GM06990 (cell line): Measurements from ENCODE around the gene TPCN2.

Experiments
- DNase-seq: peaks from one replicate; pipeline ENCODE4 v3.0.0-alpha.2; 2011; ENCODE audit not compliant: insufficient read length; ENCODE audit errors: extremely low read depth
- H3K27me3 ChIP-seq: replicated peaks from 2 replicates; pipeline ENCODE4 v1.6.0; 2011; ENCODE audit warnings: low read length; ENCODE audit not compliant: control insufficient read depth, insufficient read depth
- H3K36me3 ChIP-seq: 2 replicates; pipeline ENCODE4 v1.5.1; 2011; ENCODE audit warnings: low read length; ENCODE audit not compliant: control insufficient read depth, insufficient read depth
- H3K4me3 ChIP-seq: replicated peaks from 2 replicates; pipeline ENCODE4 v1.5.1; 2011; ENCODE audit warnings: low read depth, mild to moderate bottlenecking, control low read depth, low read length
- CTCF ChIP-seq: IDR thresholded peaks from 2 replicates; pipeline ENCODE4 v1.5.1; 2011; ENCODE audit warnings: low read length, control low read depth, mild to moderate bottlenecking, inconsistent platforms; ENCODE audit not compliant: insufficient read depth, poor library complexity, severe bottlenecking

TPCN2 gene

DNA sequence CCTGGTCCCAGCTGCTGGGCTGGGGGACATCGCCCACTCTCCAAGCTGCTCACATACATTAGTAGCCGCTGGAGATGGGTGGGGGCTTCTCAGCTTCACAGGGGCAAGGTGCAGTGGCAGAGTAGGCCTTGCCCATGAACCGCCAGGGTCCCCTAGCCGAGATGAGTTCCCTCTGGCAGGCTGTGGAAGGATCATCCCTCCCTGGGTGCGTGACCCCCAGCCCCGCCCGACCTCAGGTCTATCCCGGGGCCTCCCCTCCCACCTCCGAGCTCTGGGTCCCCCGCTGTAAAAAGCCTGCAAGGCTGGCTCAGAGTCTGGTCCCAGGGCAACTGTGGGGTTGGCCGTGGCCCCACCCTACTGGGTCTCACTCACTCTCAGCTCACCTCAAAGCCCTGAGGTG is 15.3 kb upstream of the TPCN2 start:
- TF ChIP-seq CTCF = no peak
- DNase-seq = no peak
- no peak overlapping the region for H3K4me3 ChIP-seq
- no peaks in the 10 kb centered on the region; the same call in 1 of the 2 replicates for H3K27me3 ChIP-seq
- no peaks in the 10 kb centered on the region for H3K36me3 ChIP-seq

GRCh38 chr11:69034123-69034867 is 14.4 kb upstream of the TPCN2 start:
- TF ChIP-seq CTCF = no peak
- no peaks in the 10 kb centered on the region; the same call in 1 of the 2 replicates for H3K27me3 ChIP-seq

DNA sequence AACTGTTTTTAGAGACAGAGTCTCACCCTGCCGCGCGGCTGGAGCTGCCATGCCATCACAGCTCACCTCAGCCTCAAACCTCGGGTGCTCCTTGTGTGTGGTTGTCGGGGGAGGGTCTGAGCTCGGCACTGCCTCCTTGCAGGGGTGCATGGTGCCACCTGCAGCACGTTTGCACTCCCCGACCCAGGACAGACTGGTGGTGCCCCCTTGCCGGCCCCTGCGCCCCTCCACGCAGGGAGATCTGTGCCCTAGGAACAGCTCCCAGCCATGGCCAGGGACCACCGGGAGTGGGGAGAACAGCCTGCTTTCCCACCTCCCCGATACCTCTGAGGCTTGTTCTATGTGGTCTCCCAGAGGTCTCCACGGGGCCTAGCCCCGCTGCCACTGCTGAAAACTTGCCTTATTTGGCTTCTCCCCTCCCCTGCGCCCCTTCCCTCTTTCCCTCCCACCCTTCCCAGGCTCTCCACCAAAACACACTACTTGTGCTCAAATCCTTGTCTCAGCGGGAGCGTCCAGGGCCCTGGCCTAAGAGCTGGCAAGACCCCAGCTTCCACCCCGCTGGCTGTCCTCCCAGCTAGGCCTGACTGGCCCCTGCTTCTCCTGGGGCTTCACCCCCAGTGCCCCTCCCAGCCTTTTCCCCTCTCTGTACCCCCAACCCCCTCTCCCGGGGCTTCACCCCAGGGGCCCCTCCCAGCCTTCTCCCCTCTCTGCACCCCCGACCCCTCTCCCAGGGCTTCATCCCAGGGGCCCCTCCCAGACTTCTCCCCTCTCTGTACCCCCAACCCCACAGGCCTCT is 13.4 kb upstream of the TPCN2 start:
- no peak for TF ChIP-seq CTCF
- Histone ChIP-seq H3K27me3 (no peaks in the 10 kb centered on the region; the same call in 1 of the 2 replicates), H3K4me3 (no peak overlapping the region), H3K36me3 (no peaks in the 10 kb centered on the region)
- no peak for DNase-seq

More at GRCh38 chr11:69034123-69034867, 14.4 kb upstream of the TPCN2 start:
- DNase-seq = no peak
- H3K4me3 ChIP-seq = no peak overlapping the region
- no peaks in the 10 kb centered on the region for H3K36me3 ChIP-seq

DNA sequence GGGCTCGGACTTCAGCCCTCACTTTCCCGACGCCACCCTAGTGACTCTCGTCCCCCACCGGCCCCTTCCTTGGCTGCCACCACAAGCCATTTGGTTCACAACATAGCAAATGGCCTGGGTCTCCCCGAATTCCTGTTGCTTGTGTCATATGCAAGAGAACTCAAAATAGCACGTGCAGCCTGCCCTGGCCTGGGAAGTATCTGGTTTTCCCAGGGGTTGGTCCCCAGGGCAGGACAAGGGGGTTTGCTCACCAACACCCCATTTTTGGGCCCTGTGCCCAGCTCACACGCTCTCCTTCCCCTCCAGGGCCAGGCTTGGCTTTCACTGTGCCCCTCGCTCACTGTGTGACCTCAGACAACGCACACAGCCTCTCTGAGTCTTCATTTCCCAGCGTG is 12.8 kb upstream of the TPCN2 start:
- TF ChIP-seq CTCF = no peak
- Histone ChIP-seq H3K36me3 (no peaks in the 10 kb centered on the region), H3K4me3 (no peak overlapping the region), H3K27me3 (no peaks in the 10 kb centered on the region; the same call in 1 of the 2 replicates)
- no peak for DNase-seq

GRCh38 chr11:69037074-69037473 is 11.7 kb upstream of the TPCN2 start:
- no peak for TF ChIP-seq CTCF

More at GRCh38 chr11:69037074-69037473, 11.7 kb upstream of the TPCN2 start:
- DNase-seq = no peak
- Histone ChIP-seq H3K27me3 (no peaks in the 10 kb centered on the region), H3K36me3 (no peaks in the 10 kb centered on the region), H3K4me3 (no peak overlapping the region)
